Measurements from ENCODE around the gene PDE6C.

The PDE6C gene

DNA sequence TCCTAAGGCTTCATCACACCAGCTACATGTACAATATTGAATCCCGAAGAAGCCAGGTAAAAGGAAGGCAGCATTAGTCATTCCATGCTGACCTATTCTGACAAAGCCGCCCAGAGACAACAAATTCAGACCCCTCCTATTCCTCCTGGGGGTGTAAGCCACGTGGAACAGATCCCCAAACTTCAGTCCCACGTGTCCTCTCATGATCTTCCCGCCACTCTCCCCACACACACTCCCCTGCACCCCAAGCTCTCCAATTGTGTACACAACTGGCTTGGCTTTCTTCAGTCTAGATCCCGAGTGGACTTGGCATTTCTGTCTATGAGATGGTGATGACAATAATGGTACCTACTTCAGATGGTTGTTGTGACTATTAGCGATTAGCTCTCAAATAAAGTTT lies 8.6 kb downstream of the PDE6C start:
- POLR2A ChIA-PET, result no interaction called here
- TF ChIP-seq, protein P1, sequence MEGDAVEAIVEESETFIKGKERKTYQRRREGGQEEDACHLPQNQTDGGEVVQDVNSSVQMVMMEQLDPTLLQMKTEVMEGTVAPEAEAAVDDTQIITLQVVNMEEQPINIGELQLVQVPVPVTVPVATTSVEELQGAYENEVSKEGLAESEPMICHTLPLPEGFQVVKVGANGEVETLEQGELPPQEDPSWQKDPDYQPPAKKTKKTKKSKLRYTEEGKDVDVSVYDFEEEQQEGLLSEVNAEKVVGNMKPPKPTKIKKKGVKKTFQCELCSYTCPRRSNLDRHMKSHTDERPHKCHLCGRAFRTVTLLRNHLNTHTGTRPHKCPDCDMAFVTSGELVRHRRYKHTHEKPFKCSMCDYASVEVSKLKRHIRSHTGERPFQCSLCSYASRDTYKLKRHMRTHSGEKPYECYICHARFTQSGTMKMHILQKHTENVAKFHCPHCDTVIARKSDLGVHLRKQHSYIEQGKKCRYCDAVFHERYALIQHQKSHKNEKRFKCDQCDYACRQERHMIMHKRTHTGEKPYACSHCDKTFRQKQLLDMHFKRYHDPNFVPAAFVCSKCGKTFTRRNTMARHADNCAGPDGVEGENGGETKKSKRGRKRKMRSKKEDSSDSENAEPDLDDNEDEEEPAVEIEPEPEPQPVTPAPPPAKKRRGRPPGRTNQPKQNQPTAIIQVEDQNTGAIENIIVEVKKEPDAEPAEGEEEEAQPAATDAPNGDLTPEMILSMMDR (IDR thresholded peaks at IDR 0.05; ENCODE audit: control extremely low read depth, extremely low read depth, low read depth, missing control alignments), result no peak
- DNase-seq (ENCODE audit: extremely low spot score), result no peak
- CTCF ChIA-PET, result no interaction called here

DNA sequence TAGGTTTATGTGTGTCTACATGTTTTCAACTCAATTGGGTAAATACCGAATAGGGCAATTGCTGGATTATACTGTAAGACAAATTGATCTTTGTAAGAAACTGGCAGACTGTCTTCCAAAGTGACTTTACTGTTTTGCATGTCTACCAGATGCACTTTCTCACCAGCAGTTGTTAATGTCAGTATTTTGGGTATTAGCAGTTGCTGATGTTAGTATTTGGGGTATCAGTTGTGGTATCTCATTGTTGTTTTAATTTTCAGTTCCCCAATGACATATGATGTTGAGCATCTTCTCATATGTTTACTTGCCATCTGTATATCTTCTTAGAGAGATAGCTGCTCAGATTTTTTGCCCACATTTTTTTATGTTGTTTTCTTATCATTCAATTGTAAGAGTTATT lies 10.6 kb downstream of the PDE6C start:
- ChIA-PET POLR2A (no interaction called here), CTCF (interaction anchor here (1.0 kb wide), 1 partner anchor 12 kb away, joined by 3 read pairs; no protein-coding TSS in a partner anchor)
- TF ChIP-seq, protein P1 (IDR thresholded peaks at IDR 0.05; ENCODE audit: control extremely low read depth, extremely low read depth, low read depth, missing control alignments), result no peak
- no peak for DNase-seq (ENCODE audit: extremely low spot score)

DNA sequence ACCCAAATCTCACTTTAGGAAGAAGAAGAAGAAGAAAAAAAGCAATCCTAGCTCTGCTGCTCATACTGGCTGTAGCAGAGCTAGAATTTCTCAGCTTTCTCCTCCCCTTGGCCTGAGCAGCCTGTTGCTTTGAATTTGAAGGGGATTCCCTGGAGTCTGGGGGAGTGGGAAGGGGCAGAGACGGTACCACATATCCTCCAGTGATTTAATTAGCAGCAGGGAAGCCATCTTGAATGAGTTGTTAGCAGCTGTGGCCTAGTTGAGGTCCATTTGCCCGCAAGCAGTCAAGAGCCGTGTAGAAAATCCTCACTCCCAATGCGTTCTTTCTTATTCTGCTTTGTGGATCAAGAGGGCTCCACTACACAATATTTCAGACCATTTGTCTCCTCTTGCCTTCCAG lies 16.5 kb downstream of the PDE6C start:
- no peak for DNase-seq (ENCODE audit: extremely low spot score)
- ChIA-PET CTCF (no interaction called here), POLR2A (no interaction called here)
- TF ChIP-seq, protein P1 (IDR thresholded peaks at IDR 0.05; ENCODE audit: control extremely low read depth, extremely low read depth, low read depth, missing control alignments), result no peak

DNA sequence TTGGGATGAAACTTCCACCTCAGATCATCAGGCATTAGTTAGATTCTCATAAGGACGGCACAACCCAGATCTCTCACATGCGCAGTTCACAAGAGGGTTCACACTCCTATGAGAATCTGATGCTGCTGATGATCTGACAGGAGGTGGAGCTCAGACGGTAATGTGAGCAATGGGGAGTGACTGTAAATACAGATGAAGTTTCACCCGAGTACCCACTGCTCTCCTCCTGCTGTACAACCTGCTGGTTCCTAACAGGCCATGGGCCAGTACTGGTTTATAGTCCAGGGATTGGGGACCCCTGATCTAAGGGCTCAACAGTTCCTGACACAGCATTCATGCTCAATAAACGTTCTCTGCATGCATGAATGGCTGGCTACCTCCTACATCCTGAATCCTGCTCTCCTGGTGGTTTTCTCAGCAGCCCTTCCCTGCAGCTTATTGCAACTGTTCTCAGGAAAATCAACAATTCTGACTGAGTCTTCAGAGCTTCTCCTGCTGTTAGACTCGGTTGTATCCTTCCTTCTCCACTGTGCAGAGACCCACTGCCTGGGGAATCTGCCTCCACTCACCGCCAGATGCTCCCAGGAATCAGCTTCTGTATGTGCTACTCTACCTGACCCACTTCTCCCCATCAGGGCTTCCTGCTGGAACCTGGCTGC lies 17.4 kb downstream of the PDE6C start:
- POLR2A ChIA-PET, result no interaction called here
- no peak for DNase-seq (ENCODE audit: extremely low spot score)
- CTCF ChIA-PET, result no interaction called here
- TF ChIP-seq, protein P1 (IDR thresholded peaks at IDR 0.05; ENCODE audit: control extremely low read depth, extremely low read depth, low read depth, missing control alignments), result no peak

DNA sequence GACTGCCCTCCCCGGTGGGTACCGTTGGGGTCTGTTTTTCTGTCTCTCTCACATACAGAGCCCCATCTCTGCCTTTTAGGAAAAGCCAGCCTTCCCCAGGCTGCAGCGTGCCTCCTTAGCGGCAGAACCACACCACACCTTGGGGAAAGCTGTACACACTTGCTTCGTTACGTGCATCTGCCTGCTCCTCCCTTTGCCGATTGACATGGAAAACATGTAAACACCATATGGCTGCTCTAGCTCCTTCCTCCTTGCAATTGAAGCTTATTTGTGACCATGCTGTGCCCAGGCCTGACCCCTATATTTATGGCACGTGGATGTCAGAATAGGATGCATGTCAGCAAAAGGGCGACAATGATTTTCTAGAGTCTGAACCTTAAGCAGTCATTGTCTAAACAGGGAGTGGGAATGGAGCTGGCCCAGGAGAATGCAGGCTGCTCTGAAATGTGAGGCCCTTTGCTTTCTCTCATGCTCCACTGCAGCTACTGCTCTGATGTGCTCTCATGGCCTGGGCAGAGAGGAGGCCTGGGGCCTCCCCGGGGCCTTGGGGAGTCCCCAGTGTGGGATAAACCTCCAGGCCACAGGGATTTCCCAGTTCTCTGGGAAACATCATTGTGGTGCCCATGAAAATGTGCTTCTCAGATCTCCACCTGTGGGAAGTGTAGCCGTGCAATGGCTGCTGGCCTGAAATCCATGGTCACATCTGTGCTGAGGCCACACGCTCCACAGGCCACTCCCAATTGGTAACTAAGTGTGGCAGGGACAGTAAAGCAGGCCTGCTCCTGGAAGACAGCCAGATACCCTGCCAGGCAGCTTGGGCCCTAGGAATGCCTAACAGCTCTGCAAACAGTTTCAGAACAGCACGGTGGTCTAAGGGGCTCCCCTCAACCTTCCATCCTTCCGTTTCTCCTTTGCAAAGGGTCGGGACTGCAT lies 18.6 kb downstream of the PDE6C start:
- TF ChIP-seq, protein P1 (IDR thresholded peaks at IDR 0.05; ENCODE audit: control extremely low read depth, extremely low read depth, low read depth, missing control alignments), result no peak
- DNase-seq (ENCODE audit: extremely low spot score), result no peak
- POLR2A ChIA-PET, result no interaction called here
- CTCF ChIA-PET, result no interaction called here

DNA sequence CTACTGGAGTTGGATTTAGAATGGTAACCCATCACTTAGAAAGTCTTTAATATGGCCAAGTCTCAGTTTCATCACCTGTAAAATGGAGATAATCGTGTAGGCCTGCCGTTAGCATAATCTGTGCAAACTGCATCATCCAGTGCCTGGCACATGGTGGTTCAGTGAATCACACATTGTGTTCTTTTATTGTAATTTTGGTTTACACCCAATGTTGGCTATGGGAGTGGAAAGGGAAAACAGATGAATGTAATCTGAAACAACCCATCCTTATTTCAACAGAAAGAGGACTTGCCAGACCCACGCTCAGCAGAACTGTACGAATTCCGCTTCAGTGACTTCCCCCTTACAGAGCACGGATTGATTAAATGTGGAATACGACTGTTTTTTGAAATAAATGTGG lies 27.5 kb downstream of the PDE6C start:
- POLR2A ChIA-PET, result no interaction called here
- CTCF ChIA-PET, result no interaction called here
- DNase-seq (ENCODE audit: extremely low spot score), result no peak
- TF ChIP-seq, protein P1 (IDR thresholded peaks at IDR 0.05; ENCODE audit: control extremely low read depth, extremely low read depth, low read depth, missing control alignments), result no peak

All from GM10248 (cell line).